Thyroid gland (tissue), 4 donors: ENCODE data around the gene CST5.

Experiments used
- POLR2A ChIP-seq, 2 donors: fragments of 450-650 bp; IDR thresholded peaks; one replicate each; pipeline ENCODE4 v1.6.1; 2017; ENCODE audit warnings: antibody characterized with exemption in 2 of 2, mild to moderate bottlenecking in 2 of 2, moderate library complexity in 1 of 2
- TF ChIP-seq, protein P1 (sequence below), 6 experiments: fragments of 200-600 bp in 3 of 6; fragments of 450-650 bp in 3 of 6; sonication (generic) in 3 of 6; IDR thresholded peaks; one replicate each; pipeline ENCODE4 v1.5.1; 2016 to 2019; ENCODE audit warnings: antibody characterized with exemption in 6 of 6, mild to moderate bottlenecking in 2 of 6, inconsistent platforms in 1 of 6, moderate library complexity in 1 of 6

DNA sequence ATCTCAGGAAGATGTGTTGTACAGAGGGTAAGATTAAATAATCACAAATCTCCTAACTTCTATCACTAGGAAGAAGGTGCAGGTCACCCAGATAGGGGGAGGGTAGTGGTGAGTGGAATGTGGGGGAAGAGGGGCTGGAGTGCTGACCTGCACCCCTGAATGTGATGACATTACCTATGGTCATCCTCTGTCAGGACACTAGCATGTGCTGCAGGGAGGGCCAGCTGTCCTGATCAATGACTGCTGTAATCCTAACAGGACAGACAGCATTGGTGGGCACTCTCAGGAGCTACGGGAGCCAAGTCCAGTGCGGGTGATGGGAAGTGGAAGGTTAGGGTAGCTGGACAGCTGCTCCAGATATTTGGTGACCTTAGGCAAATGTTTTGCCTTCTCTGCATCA lies 45.2 kb upstream of the CST5 start:
- TF ChIP-seq POLR2A (IDR thresholded peaks at IDR 0.05): no peak
- TF ChIP-seq, protein P1, sequence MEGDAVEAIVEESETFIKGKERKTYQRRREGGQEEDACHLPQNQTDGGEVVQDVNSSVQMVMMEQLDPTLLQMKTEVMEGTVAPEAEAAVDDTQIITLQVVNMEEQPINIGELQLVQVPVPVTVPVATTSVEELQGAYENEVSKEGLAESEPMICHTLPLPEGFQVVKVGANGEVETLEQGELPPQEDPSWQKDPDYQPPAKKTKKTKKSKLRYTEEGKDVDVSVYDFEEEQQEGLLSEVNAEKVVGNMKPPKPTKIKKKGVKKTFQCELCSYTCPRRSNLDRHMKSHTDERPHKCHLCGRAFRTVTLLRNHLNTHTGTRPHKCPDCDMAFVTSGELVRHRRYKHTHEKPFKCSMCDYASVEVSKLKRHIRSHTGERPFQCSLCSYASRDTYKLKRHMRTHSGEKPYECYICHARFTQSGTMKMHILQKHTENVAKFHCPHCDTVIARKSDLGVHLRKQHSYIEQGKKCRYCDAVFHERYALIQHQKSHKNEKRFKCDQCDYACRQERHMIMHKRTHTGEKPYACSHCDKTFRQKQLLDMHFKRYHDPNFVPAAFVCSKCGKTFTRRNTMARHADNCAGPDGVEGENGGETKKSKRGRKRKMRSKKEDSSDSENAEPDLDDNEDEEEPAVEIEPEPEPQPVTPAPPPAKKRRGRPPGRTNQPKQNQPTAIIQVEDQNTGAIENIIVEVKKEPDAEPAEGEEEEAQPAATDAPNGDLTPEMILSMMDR (IDR thresholded peaks at IDR 0.05): no peak
